ENCODE results near the gene SLC25A29. TPM values are rescaled to one million over a fixed set of nuclear protein-coding genes. Genes with fewer than 3 reads are reported as not detected.

SLC25A29 gene
- total and polyA plus RNA-seq, 2 of the 13 experiments (the other 11 are each of a cell fraction or from before 2014, with no cell fraction given) = 12.2 to 17.2 TPM

DNA sequence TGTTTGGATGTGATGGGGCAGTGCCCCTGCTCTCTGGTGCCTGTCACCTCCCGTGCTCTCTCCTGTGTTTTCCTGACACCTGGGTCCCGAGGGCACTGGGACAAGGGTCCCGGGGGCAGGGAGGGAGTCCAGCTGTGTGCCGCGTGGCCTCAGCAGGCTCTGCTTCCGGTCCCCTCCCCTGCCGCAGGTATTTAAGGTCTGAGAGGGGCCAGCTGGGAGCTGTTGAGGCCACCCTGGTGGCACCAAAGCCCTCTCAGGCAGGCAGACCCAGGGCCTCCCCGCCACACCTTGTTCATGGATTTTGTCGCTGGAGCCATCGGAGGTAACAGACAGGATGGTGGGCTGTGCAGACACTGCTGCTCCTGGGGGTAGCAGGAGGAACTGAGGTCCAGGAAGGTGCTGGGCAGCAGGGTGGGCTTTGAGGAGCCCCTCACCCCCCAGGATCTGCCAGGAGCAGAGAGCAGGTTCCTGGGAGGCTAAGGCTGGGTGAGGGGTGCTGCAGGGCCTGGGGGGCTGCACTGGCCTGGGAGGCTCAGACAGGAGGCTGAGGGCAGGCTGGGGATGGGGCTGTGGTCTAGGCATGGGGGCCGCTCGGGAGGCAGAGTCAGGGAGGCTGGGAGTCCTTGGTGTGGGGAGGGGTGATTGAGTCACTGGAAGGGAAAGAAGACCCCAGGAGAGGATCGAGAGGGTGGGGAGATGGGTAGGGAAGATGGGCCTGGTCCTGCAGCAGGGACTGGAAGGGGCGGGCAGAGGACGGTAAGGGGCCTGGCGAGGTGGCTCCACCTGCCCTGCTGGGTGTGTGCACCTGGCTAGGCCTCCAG lies 17.1 kb upstream of the SLC25A29 start, which contains the start of gene SLC25A47 (continued):
- TF ChIP-seq ZFX (CRISPR knock-in tag; IDR thresholded peaks at IDR 0.05; ENCODE audit: low read depth) (peak; percentile 31; the same call in 1 of the 2 replicates), RBM22 (optimal IDR thresholded peaks at IDR 0.05; ENCODE audit: low read length) (no peak), ZNF468 (CRISPR knock-in tag; IDR thresholded peaks at IDR 0.05) (no peak), ZNF446 (CRISPR knock-in tag; IDR thresholded peaks at IDR 0.05) (no peak), NR2F6 (IDR thresholded peaks at IDR 0.05) (peak; percentile 49; the same call in 1 of the 2 replicates), NR2F6 (CRISPR knock-in tag; IDR thresholded peaks at IDR 0.05) (peak; percentile 80; the same call in 1 of the 2 replicates), SOX5 (CRISPR knock-in tag; IDR thresholded peaks at IDR 0.05; ENCODE audit: borderline replicate concordance) (peak; percentile 20; the same call in 1 of the 2 replicates), TRIM22 (IDR thresholded peaks at IDR 0.05) (no peak), SKIL (CRISPR knock-in tag; IDR thresholded peaks at IDR 0.05; ENCODE audit: borderline replicate concordance) (peak; percentile 32; the same call in 1 of the 2 replicates), ZNF34 (CRISPR knock-in tag; IDR thresholded peaks at IDR 0.05; ENCODE audit: borderline replicate concordance) (0 out of 2 replicates have a peak, but pooled peaks have one; percentile 20), ZFP82 (CRISPR knock-in tag; IDR thresholded peaks at IDR 0.05; ENCODE audit: borderline replicate concordance) (0 out of 2 replicates have a peak, but pooled peaks have one; percentile 46), PPARG (CRISPR knock-in tag; conservative IDR thresholded peaks at IDR 0.05) (peak; percentile 99), ZFP36L2 (CRISPR knock-in tag; IDR thresholded peaks at IDR 0.05) (no peak), FOXO1 (CRISPR knock-in tag; IDR thresholded peaks at IDR 0.05) (peak; percentile 37; the same call in 1 of the 2 replicates), ZNF124 (CRISPR knock-in tag; IDR thresholded peaks at IDR 0.05) (no peak), GABPB1 (CRISPR knock-in tag; IDR thresholded peaks at IDR 0.05) (peak; percentile 84), FOXK1 (CRISPR knock-in tag; IDR thresholded peaks at IDR 0.05; ENCODE audit: borderline replicate concordance, low read depth) (no peak), MEIS1 (CRISPR knock-in tag; IDR thresholded peaks at IDR 0.05; ENCODE audit: borderline replicate concordance) (peak; percentile 42; the same call in 1 of the 2 replicates), CBX2 (IDR thresholded peaks at IDR 0.05; ENCODE audit: low read depth, low read length) (no peak), CBX2 (CRISPR knock-in tag; IDR thresholded peaks at IDR 0.05; ENCODE audit: low read depth) (no peak)
- TF ChIP-seq, protein P1, sequence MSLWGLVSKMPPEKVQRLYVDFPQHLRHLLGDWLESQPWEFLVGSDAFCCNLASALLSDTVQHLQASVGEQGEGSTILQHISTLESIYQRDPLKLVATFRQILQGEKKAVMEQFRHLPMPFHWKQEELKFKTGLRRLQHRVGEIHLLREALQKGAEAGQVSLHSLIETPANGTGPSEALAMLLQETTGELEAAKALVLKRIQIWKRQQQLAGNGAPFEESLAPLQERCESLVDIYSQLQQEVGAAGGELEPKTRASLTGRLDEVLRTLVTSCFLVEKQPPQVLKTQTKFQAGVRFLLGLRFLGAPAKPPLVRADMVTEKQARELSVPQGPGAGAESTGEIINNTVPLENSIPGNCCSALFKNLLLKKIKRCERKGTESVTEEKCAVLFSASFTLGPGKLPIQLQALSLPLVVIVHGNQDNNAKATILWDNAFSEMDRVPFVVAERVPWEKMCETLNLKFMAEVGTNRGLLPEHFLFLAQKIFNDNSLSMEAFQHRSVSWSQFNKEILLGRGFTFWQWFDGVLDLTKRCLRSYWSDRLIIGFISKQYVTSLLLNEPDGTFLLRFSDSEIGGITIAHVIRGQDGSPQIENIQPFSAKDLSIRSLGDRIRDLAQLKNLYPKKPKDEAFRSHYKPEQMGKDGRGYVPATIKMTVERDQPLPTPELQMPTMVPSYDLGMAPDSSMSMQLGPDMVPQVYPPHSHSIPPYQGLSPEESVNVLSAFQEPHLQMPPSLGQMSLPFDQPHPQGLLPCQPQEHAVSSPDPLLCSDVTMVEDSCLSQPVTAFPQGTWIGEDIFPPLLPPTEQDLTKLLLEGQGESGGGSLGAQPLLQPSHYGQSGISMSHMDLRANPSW (CRISPR knock-in tag; IDR thresholded peaks at IDR 0.05; ENCODE audit: borderline replicate concordance) = no peak
